GM23248 (cell line): ENCODE measurements around the gene HOXA6.

Experiments
- EZH2 ChIP-seq: fragments of 200-600 bp; sonication (generic); IDR thresholded peaks from 2 replicates; pipeline ENCODE4 v1.6.1; 2018; ENCODE audit warnings: antibody characterized with exemption, mild to moderate bottlenecking; ENCODE audit not compliant: insufficient read depth, poor library complexity, severe bottlenecking
- EZH2phosphoT487 ChIP-seq: fragments of 200-600 bp; sonication (generic); IDR thresholded peaks from 2 replicates; pipeline ENCODE4 v1.6.1; 2018; ENCODE audit warnings: antibody characterized with exemption, moderate library complexity, mild to moderate bottlenecking, low read depth; ENCODE audit not compliant: insufficient read depth

DNA sequence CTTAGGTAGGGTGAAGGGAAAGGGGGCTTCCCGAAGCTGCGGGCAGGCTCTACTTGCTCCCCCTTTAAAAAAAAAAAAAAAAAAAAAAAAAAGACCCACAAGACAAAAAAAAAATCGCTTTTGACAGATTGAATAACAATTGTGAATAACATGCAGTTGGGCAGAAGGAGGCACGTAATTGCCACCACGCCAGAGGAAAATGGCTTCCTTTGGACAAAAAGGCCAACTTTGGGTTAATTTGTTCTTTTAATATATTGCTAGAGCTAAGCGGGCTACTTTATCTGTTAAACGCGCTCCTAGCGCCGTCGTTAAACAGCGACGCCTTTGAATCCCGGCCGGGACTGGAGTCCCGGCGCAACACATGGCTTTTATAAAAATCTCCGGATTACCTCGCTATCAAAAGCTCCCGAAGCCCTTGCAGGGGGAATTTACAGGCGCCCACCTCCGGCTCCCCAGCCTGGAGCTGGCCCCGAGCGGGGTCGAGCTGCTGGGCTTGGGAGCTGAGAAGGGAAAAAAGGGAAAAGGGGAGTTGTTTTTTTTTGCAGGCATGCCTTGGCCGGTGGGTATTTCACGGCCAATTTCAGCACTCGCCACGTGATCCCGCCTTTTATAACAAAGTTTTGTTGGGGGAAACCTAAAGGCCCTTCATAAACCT lies 36.2 kb upstream of the HOXA6 start:
- TF ChIP-seq EZH2 (no peak), EZH2phosphoT487 (no peak)
